Activated naive CD4-positive, alpha-beta T cell treated with anti-CD3 and anti-CD28 coated beads for 36 hours (primary cell): ENCODE data around the gene ABCB7. TPM values are rescaled to one million over a fixed set of nuclear protein-coding genes. Genes with fewer than 3 reads are reported as not detected.
A peak's percentile ranks its signal among the peaks of the same experiment; 100 is the strongest.
"Not testable (repeated sequence)": the region's sequence is repeated elsewhere in the genome, so short reads cannot be mapped to it uniquely, and the experiment has no call there.

Experiments
- CTCF ChIA-PET: fragments of 350-600 bp; sonication (Branson Sonifier 250); formaldehyde crosslinking; loops from one replicate; lab custom pipeline; 2021; ENCODE audit warnings: antibody characterized with exemption; lab: Charles Lee
- DNase-seq: peaks from one replicate; pipeline ENCODE4 v3.0.0-alpha.2; 2020
- H3K27ac Mint-ChIP-seq: one replicate; pipeline ENCODE4 v1.8.0; 2021; ENCODE audit warnings: mild to moderate bottlenecking, mixed read lengths
- H3K27me3 Mint-ChIP-seq: one replicate; pipeline ENCODE4 v1.8.0; 2021; ENCODE audit warnings: low read depth, mixed read lengths
- H3K36me3 Mint-ChIP-seq: one replicate; pipeline ENCODE4 v1.8.0; 2021; ENCODE audit warnings: low read depth, mixed read lengths
- H3K4me1 Mint-ChIP-seq: one replicate; pipeline ENCODE4 v1.8.0; 2021; ENCODE audit warnings: low read depth, mixed read lengths
- H3K4me3 Mint-ChIP-seq: one replicate; pipeline ENCODE4 v1.8.0; 2021; ENCODE audit warnings: mild to moderate bottlenecking, moderate library complexity, mixed read lengths
- H3K9me3 Mint-ChIP-seq: one replicate; pipeline ENCODE4 v1.8.0; 2021; ENCODE audit warnings: mixed read lengths
- intact Hi-C: fragments of 100-400 bp; cut with micrococcal nuclease; formaldehyde crosslinking; loops from one replicate; pipeline ENCODE4 v1.15.1; 2023
- total RNA-seq, 2 experiments: library from RNA; stranded (reverse); gene quantifications; one replicate each; pipeline ENCODE4 v1.2.3, GENCODE V29; 2021

Gene ABCB7
- total RNA-seq, 2 experiments from 2014 or later, result 46.8 to 47.6 TPM

DNA sequence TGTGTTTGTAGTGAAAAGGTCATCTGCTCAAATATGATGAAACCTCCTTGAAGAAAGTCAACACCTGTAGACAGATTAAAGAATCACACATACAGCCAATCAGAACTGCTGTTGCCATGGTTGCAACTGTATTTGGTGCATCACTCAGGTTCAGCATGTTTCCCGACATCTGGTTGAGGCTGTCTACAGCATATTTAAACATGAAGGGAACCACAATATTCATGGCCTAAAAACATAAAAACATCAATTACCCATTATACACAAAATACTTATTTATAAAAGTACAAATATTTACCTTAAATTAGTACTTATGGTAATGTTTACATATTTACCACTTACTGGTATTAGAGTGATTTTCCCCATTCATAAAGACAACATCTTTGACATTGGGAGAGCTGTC is 79.7 kb downstream of the ABCB7 start:
- Mint-ChIP-seq H3K4me1 (no peaks in the 10 kb centered on the region), H3K27me3 (no peaks in the 10 kb centered on the region), H3K4me3 (no peak overlapping the region), H3K9me3 (no peaks in the 10 kb centered on the region), H3K36me3 (peaks cover 11% of the 10 kb centered on the region), H3K27ac (no peak overlapping the region)
- intact Hi-C loops, result no loop called here
- CTCF ChIA-PET, result no interaction called here
- DNase-seq, result no peak

- no peak overlapping the region for H3K27ac Mint-ChIP-seq
- intact Hi-C loops, result no loop called here
- CTCF ChIA-PET, result no interaction called here
- H3K4me3 Mint-ChIP-seq, result no peak overlapping the region
- H3K4me1 Mint-ChIP-seq, result no peaks in the 10 kb centered on the region
- H3K27me3 Mint-ChIP-seq, result no peaks in the 10 kb centered on the region
- no peaks in the 10 kb centered on the region for H3K9me3 Mint-ChIP-seq
- H3K36me3 Mint-ChIP-seq, result peaks cover 11% of the 10 kb centered on the region
- no peak for DNase-seq
Measured at GRCh38 chrX:75074475-75074874, 81.6 kb downstream of the ABCB7 start.

GRCh38 chrX:75071334-75071733 is 84.7 kb downstream of the ABCB7 start:
- intact Hi-C loops, result no loop called here
- no peaks in the 10 kb centered on the region for H3K27me3 Mint-ChIP-seq
- no peaks in the 10 kb centered on the region for H3K9me3 Mint-ChIP-seq
- CTCF ChIA-PET, result no interaction called here
- DNase-seq, result no peak
- H3K4me1 Mint-ChIP-seq, result peaks cover 4% of the 10 kb centered on the region
- no peak overlapping the region for H3K4me3 Mint-ChIP-seq
- peaks cover 10% of the 10 kb centered on the region for H3K36me3 Mint-ChIP-seq
- H3K27ac Mint-ChIP-seq, result no peak overlapping the region

DNA sequence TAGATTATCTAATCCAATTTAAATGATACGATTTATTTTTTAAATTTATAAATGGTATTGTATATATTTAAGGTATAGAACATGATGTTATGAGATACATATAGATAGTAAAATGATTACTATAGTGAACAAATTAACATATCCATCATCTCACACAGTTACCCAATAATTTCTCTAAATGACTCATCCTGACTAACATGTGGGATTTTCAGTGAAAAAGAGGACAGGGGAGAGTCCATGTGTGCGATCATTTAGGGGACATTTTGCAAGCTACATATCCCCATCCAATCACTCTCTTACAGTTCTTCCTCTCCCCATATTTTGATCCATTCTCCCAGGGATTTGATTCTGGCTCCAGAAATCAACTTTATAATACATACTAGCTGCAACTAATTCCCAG is 88.2 kb downstream of the ABCB7 start:
- Mint-ChIP-seq H3K4me3 (no peak overlapping the region), H3K36me3 (no peaks in the 10 kb centered on the region), H3K4me1 (peaks cover 4% of the 10 kb centered on the region), H3K27me3 (no peaks in the 10 kb centered on the region), H3K27ac (no peak overlapping the region), H3K9me3 (no peaks in the 10 kb centered on the region)
- DNase-seq, result no peak
- intact Hi-C loops, result no loop called here
- CTCF ChIA-PET, result no interaction called here

- Mint-ChIP-seq H3K27me3 (no peaks in the 10 kb centered on the region), H3K4me1 (peaks cover 2% of the 10 kb centered on the region), H3K4me3 (no peak overlapping the region), H3K9me3 (no peaks in the 10 kb centered on the region), H3K36me3 (peaks cover 16% of the 10 kb centered on the region), H3K27ac (no peak overlapping the region)
- intact Hi-C loops, result loop anchor here (5.0 kb wide), 1 partner anchor 96 kb away; the partner anchor contains the start of gene ABCB7
- CTCF ChIA-PET, result no interaction called here
- DNase-seq, result no peak
Measured at GRCh38 chrX:75061701-75062100, 94.4 kb downstream of the ABCB7 start.

DNA sequence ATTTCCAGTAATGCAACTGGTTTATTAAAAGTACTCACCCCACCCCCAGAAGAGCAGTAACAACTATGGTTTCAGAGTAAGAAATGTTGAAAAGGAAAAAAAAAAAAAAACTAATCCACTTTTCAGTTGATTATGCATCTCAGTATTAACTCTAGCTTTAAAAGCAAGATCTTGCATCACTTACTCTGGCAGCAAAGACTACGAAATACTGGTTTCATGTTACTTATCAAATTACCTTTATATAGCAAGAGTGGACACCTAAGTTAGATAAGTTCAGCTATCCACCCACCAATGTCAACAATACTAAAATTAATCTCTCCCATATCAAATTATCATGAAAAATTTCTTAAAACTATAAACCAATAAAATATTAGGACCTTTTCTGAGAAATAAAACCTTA is 105.0 kb downstream of the ABCB7 start:
- no peaks in the 10 kb centered on the region for H3K4me1 Mint-ChIP-seq
- intact Hi-C loops, result no loop called here
- DNase-seq, result no peak
- peaks cover 25% of the 10 kb centered on the region for H3K36me3 Mint-ChIP-seq
- CTCF ChIA-PET, result no interaction called here
- H3K27ac Mint-ChIP-seq, result no peak overlapping the region
- H3K27me3 Mint-ChIP-seq, result no peaks in the 10 kb centered on the region
- peaks cover 7% of the 10 kb centered on the region for H3K9me3 Mint-ChIP-seq
- no peak overlapping the region for H3K4me3 Mint-ChIP-seq

DNA sequence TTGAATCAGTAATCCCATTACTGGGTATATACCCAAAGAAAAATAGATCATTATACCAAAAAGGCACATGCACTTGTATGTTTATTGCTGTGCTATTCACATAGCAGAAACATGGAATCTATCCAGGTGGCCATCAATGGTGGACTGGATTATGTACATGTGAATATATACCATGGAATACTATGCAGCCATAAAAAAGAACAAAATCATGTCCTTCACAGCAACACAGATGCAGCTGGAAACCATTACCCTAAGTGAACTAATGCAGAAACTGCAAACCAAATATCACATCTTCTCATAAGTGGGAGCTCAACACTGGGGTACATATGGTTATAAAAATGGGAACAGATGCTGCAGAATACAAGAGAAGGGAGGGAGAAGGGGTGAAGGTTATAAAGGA is 110.7 kb downstream of the ABCB7 start:
- Mint-ChIP-seq H3K27ac (no peak overlapping the region), H3K4me1 (no peaks in the 10 kb centered on the region), H3K27me3 (no peaks in the 10 kb centered on the region), H3K9me3 (peaks cover 12% of the 10 kb centered on the region), H3K36me3 (peaks cover 17% of the 10 kb centered on the region), H3K4me3 (no peak overlapping the region)
- no peak for DNase-seq
- CTCF ChIA-PET, result no interaction called here
- intact Hi-C loops, result no loop called here

GRCh38 chrX:75044142-75044541 is 111.9 kb downstream of the ABCB7 start:
- CTCF ChIA-PET, intact Hi-C loops, H3K4me3 Mint-ChIP-seq, H3K4me1 Mint-ChIP-seq, DNase-seq, H3K27ac Mint-ChIP-seq, H3K27me3 Mint-ChIP-seq: not testable (repeated sequence)
- H3K9me3 Mint-ChIP-seq, result peaks cover 12% of the 10 kb centered on the region
- H3K36me3 Mint-ChIP-seq, result peaks cover 17% of the 10 kb centered on the region

GRCh38 chrX:75038925-75039324 is 117.2 kb downstream of the ABCB7 start:
- Mint-ChIP-seq H3K27me3 (no peaks in the 10 kb centered on the region), H3K9me3 (peaks cover 11% of the 10 kb centered on the region), H3K36me3 (peaks cover 2% of the 10 kb centered on the region), H3K4me1 (no peaks in the 10 kb centered on the region), H3K27ac (no peak overlapping the region), H3K4me3 (no peak overlapping the region)
- peak; percentile 29 for DNase-seq
- intact Hi-C loops, result loop anchor here (2.0 kb wide), 2 partner anchors 566 to 1214 kb away; no protein-coding TSS in a partner anchor
- CTCF ChIA-PET, result no interaction called here

Other genes with a start within 250 kb of the ABCB7 start
- gene NEXMIF, start 230.8 kb downstream of the ABCB7 start, total RNA-seq, result 1 to 10 TPM in 1 of 2 experiments, under 1 TPM in 1; 0.86 to 1.2 TPM
- 10 to 100 TPM; 15.1 to 18.4 TPM for gene UPRT, start 117.8 kb upstream of the ABCB7 start, total RNA-seq